Lower leg skin (tissue), 4 donors: ENCODE measurements around the gene APBA2. TPM values are rescaled to one million over a fixed set of nuclear protein-coding genes. Genes with fewer than 3 reads are reported as not detected.

Source experiments
- DNase-seq, 2 donors: peaks; one replicate each; pipeline ENCODE4 v3.0.0-alpha.2; 2019; ENCODE audit warnings: low spot score in 2 of 2
- H3K4me3 ChIP-seq: fragments of 200-600 bp; sonication (generic); 2 replicates; pipeline ENCODE4 v1.5.1; 2017; ENCODE audit warnings: mild to moderate bottlenecking, low read depth; ENCODE audit not compliant: poor library complexity, severe bottlenecking
- POLR2A ChIP-seq, 2 donors: fragments of 450-650 bp; IDR thresholded peaks; one replicate each; pipeline ENCODE4 v1.6.1; 2016 to 2017; ENCODE audit warnings: antibody characterized with exemption in 2 of 2, mild to moderate bottlenecking in 1 of 2, moderate library complexity in 1 of 2
- WGBS, 2 donors: methylation state at CpG; one replicate each; pipeline ENCODE4 v1.1.5; 2018; 5-methylcytosine and 5-hydroxymethylcytosine counted together
- intact Hi-C: fragments of 100-400 bp; cut with DNase I; formaldehyde crosslinking; loops from one replicate; pipeline ENCODE4 v1.15.0; 2023; ENCODE audit warnings: low total_unique reads
- total RNA-seq, 4 donors: library from RNA; depleted of rRNA; stranded (reverse); fragments of >200 nt; gene quantifications; one replicate each; pipeline ENCODE4 v1.1.0, GENCODE V29; 2016
- TF ChIP-seq, protein P1 (sequence below), 3 donors: fragments of 450-650 bp; IDR thresholded peaks; one replicate each; pipeline ENCODE4 v1.5.1; 2016; ENCODE audit warnings: antibody characterized with exemption in 3 of 3, mild to moderate bottlenecking in 3 of 3, moderate library complexity in 2 of 3

Gene APBA2
- total RNA-seq, 4 donors from 2014 or later = 0.80 to 1.9 (median 1.6) TPM

GRCh38 chr15:28913171-28913765 is 27.5 kb downstream of the APBA2 start:
- WGBS, 2 donors = 78 to 82% methylated on average over 5 to 9 of the region's 9 CpGs
- intact Hi-C loops = no loop called here
- TF ChIP-seq, protein P1, sequence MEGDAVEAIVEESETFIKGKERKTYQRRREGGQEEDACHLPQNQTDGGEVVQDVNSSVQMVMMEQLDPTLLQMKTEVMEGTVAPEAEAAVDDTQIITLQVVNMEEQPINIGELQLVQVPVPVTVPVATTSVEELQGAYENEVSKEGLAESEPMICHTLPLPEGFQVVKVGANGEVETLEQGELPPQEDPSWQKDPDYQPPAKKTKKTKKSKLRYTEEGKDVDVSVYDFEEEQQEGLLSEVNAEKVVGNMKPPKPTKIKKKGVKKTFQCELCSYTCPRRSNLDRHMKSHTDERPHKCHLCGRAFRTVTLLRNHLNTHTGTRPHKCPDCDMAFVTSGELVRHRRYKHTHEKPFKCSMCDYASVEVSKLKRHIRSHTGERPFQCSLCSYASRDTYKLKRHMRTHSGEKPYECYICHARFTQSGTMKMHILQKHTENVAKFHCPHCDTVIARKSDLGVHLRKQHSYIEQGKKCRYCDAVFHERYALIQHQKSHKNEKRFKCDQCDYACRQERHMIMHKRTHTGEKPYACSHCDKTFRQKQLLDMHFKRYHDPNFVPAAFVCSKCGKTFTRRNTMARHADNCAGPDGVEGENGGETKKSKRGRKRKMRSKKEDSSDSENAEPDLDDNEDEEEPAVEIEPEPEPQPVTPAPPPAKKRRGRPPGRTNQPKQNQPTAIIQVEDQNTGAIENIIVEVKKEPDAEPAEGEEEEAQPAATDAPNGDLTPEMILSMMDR (IDR thresholded peaks at IDR 0.05) = no peak
- TF ChIP-seq POLR2A (IDR thresholded peaks at IDR 0.05) = no peak
- H3K4me3 ChIP-seq = no peak overlapping the region
- peak in 1 of 2 donors; percentile 71 for DNase-seq

DNA sequence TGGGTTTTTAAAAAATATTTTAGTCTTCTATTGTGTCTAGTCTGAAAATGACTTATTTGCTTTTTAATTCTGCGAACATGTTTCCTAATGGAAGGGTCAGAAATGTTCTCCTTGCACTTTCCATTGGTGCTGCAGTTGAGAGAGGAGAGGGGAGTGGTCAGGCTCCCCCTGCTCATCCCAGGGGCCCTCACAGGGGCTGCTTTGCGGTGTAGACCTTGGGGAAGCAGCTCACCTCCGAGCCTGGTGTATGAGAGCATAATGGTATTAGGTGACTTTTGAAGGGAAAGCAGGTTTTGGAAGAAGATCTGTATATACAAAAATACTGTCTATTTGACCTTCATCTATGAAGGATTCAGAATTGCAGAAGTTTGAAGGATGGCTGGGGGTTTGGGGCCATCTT is 28.3 kb downstream of the APBA2 start:
- intact Hi-C loops = no loop called here
- TF ChIP-seq POLR2A (IDR thresholded peaks at IDR 0.05) = no peak
- TF ChIP-seq, protein P1 (IDR thresholded peaks at IDR 0.05) = no peak
- WGBS, 2 donors = 83 to 88% methylated on average over 3 of the region's 3 CpGs
- DNase-seq = peak in 1 of 2 donors; percentile 15
- H3K4me3 ChIP-seq = no peak overlapping the region

- WGBS, 2 donors = 72 to 83% methylated on average over 18 of the region's 18 CpGs
- no peak overlapping the region for H3K4me3 ChIP-seq
- intact Hi-C loops = no loop called here
- TF ChIP-seq, protein P1 (IDR thresholded peaks at IDR 0.05) = no peak
- TF ChIP-seq POLR2A (IDR thresholded peaks at IDR 0.05) = no peak
- no peak for DNase-seq
These were observed 28.8 kb downstream of the APBA2 start for GRCh38 chr15:28914483-28915023.

DNA sequence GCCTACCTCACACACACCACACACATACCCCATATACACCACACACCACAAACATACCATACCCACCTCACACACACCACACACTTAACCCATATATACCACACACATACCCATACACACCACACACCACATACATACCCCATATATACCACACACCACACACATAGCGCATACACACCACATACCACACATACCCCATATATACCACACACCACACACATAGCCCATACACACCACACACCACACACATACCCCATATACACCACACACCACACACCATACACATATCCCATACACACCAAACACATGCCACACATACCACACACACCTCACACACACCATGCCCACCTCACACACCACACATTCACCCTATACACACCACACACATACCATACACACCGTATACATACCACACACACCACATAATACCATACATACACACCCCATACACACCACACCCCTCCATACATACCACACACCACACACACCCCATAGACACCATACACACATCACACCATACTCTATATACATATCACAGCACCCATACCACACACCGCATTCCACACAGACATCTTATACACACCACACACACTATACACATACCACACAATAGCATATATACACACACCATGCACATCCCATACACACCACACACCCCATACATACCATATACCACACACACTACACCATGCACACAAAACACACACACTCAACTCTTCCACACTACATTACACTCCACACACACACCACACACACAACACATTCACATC is 29.5 kb downstream of the APBA2 start:
- WGBS, 2 donors = 96 to 100% methylated on average over 3 of the region's 3 CpGs
- no peak for DNase-seq
- TF ChIP-seq POLR2A (IDR thresholded peaks at IDR 0.05) = no peak
- TF ChIP-seq, protein P1 (IDR thresholded peaks at IDR 0.05) = no peak
- no peak overlapping the region for H3K4me3 ChIP-seq
- intact Hi-C loops = no loop called here

DNA sequence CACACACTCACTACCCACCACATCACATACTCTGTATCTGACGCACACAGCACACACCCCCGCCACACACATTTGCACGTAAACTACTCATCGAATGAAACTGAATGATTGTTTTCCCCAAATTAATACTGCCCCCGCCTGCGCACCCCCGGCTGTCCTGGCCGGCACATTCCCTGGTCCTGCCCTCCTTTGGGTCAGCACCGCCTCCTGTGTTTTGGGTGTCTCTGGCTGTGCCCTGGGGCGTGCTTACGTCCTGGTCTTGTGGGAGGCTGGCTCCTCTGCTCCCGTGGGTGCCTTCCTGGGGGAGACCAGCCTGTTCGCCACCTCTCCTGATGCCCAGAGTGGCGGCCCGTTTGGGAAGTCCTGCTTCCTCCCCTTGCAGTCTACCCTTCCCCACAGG is 30.2 kb downstream of the APBA2 start:
- TF ChIP-seq, protein P1 (IDR thresholded peaks at IDR 0.05) = no peak
- TF ChIP-seq POLR2A (IDR thresholded peaks at IDR 0.05) = no peak
- no peak for DNase-seq
- WGBS, 2 donors = 89% methylated on average over 15 of the region's 15 CpGs
- no peak overlapping the region for H3K4me3 ChIP-seq
- intact Hi-C loops = no loop called here
